Right kidney (tissue), 1 donor: ENCODE data around the gene CYGB.

Source experiments
- DNase-seq: peaks from one replicate; pipeline ENCODE4 v3.0.0-alpha.2; 2016

Gene CYGB

GRCh38 chr17:76550712-76551615 lies 13.5 kb upstream of the CYGB start:
- DNase-seq = peak; percentile 31

GRCh38 chr17:76549539-76549938 lies 12.0 kb upstream of the CYGB start:
- DNase-seq = no peak

GRCh38 chr17:76549215-76549518 lies 11.7 kb upstream of the CYGB start:
- DNase-seq = no peak

- no peak for DNase-seq
Observed at GRCh38 chr17:76548378-76549214, 11.1 kb upstream of the CYGB start.

GRCh38 chr17:76547642-76548202 lies 10.2 kb upstream of the CYGB start:
- no peak for DNase-seq

GRCh38 chr17:76547183-76547641 lies 9.7 kb upstream of the CYGB start:
- peak; percentile 69 for DNase-seq

- DNase-seq = no peak
Observed at GRCh38 chr17:76546556-76547182, 9.2 kb upstream of the CYGB start.

- DNase-seq = peak; percentile 36
Observed at GRCh38 chr17:76545918-76546555, 8.5 kb upstream of the CYGB start.

GRCh38 chr17:76544546-76545365 lies 7.2 kb upstream of the CYGB start:
- peak; percentile 33 for DNase-seq

GRCh38 chr17:76543826-76544545 lies 6.5 kb upstream of the CYGB start:
- peak; percentile 41 for DNase-seq

- no peak for DNase-seq
Observed at GRCh38 chr17:76543482-76543825, 5.9 kb upstream of the CYGB start.

GRCh38 chr17:76542984-76543383 lies 5.5 kb upstream of the CYGB start:
- no peak for DNase-seq

GRCh38 chr17:76542566-76542971 lies 5.1 kb upstream of the CYGB start:
- no peak for DNase-seq

GRCh38 chr17:76541739-76542454 lies 4.4 kb upstream of the CYGB start:
- no peak for DNase-seq

GRCh38 chr17:76540381-76541300 lies 3.1 kb upstream of the CYGB start:
- DNase-seq = peak; percentile 87

GRCh38 chr17:76539631-76540271 lies 2.2 kb upstream of the CYGB start, which contains the start of gene PRCD:
TSS of gene PRCD (plus strand) at chr17:76540044. CDS start at chr17:76540142, 98 bp downstream.
- no peak for DNase-seq

GRCh38 chr17:76538941-76539570 lies 1.5 kb upstream of the CYGB start:
- no peak for DNase-seq
